ENCODE data around the gene KLF7. TPM values are rescaled to one million over a fixed set of nuclear protein-coding genes. Genes with fewer than 3 reads are reported as not detected.

KLF7 gene
- total and polyA plus RNA-seq, 9 donors = 9.5 to 68.1 (median 31.8) TPM

DNA sequence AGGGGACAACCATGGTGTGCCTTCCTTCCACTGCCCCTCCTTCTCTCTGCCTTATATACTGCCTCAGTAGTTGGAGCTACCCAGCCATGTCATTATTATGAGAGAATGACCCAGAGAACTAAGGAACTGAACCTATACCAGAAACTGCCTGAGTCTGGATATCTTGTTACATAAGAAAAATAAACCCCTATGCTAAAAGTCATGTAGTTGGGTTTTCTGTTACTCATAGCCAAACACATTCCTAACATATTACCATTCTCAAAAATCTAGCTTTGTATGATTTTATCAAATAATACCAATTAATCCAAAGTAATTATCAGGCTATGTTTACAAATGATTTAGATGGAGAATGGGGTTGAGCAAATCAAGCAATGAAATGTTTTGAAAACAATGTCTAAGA, 15.0 kb upstream of the KLF7 start:
- DNase-seq = no peak
- H3K9me3 ChIP-seq = no peaks in the 10 kb centered on the region
- no peaks in the 10 kb centered on the region for H3K27me3 ChIP-seq
- H3K4me3 ChIP-seq = no peak overlapping the region
- H3K4me1 ChIP-seq (ENCODE audit: insufficient read depth) = no peaks in the 10 kb centered on the region
- no peak overlapping the region for H3K27ac ChIP-seq
- no peaks in the 10 kb centered on the region for H3K36me3 ChIP-seq
- intact Hi-C loops (cut with DNase I) = no loop called here
- TF ChIP-seq POLR2A (IDR thresholded peaks at IDR 0.05) = no peak
- TF ChIP-seq, protein P1, sequence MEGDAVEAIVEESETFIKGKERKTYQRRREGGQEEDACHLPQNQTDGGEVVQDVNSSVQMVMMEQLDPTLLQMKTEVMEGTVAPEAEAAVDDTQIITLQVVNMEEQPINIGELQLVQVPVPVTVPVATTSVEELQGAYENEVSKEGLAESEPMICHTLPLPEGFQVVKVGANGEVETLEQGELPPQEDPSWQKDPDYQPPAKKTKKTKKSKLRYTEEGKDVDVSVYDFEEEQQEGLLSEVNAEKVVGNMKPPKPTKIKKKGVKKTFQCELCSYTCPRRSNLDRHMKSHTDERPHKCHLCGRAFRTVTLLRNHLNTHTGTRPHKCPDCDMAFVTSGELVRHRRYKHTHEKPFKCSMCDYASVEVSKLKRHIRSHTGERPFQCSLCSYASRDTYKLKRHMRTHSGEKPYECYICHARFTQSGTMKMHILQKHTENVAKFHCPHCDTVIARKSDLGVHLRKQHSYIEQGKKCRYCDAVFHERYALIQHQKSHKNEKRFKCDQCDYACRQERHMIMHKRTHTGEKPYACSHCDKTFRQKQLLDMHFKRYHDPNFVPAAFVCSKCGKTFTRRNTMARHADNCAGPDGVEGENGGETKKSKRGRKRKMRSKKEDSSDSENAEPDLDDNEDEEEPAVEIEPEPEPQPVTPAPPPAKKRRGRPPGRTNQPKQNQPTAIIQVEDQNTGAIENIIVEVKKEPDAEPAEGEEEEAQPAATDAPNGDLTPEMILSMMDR (IDR thresholded peaks at IDR 0.05) = no peak
- TF ChIP-seq EP300 (IDR thresholded peaks at IDR 0.05) = no peak

DNA sequence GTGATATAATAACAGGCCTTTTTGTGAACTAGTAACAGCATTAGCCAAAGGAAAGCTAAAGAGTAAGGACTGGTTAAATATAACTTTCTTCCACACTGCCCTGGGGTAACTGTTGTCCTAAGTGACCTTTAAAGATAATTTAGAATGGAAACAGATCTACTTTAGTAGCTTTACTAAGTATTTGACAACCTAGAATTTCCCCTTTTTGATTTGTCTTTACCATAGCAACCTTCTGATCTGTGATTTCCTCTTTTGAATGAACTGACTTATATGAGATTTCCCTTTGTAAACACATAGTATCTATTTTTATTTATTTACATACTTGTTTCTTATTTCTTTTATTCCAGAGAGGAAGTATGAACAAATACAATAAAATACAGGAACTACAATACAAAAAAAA, 10.5 kb upstream of the KLF7 start:
- no peak overlapping the region for H3K4me3 ChIP-seq
- TF ChIP-seq, protein P1 (IDR thresholded peaks at IDR 0.05) = no peak
- no peak for TF ChIP-seq POLR2A (IDR thresholded peaks at IDR 0.05)
- TF ChIP-seq EP300 (IDR thresholded peaks at IDR 0.05) = no peak
- H3K36me3 ChIP-seq = no peaks in the 10 kb centered on the region
- H3K4me1 ChIP-seq (ENCODE audit: insufficient read depth) = no peaks in the 10 kb centered on the region
- no peak for DNase-seq
- no peak overlapping the region for H3K27ac ChIP-seq
- intact Hi-C loops (cut with DNase I) = no loop called here
- no peaks in the 10 kb centered on the region for H3K9me3 ChIP-seq
- no peaks in the 10 kb centered on the region for H3K27me3 ChIP-seq

DNA sequence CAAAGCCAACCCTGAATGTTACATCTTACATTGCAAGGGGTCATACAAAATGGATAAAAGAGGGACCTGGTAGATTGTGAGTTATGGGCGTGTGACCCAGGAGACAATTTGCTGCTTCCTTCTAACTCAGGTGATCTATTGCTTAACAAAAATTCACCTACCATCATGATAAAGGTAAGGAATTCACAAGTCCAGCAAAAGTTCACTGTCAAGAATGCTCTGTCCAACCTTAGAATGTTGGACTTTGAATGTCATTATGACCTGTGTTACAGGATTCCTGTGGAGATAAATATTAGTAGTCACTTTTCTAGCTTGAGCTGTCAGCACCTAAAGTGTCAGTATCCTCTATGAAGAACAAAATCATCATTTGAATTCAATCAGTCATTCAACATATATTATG, 7.9 kb upstream of the KLF7 start:
- H3K4me3 ChIP-seq = no peak overlapping the region
- intact Hi-C loops (cut with DNase I) = no loop called here
- H3K4me1 ChIP-seq (ENCODE audit: insufficient read depth) = no peaks in the 10 kb centered on the region
- DNase-seq = no peak
- H3K27me3 ChIP-seq = no peaks in the 10 kb centered on the region
- H3K9me3 ChIP-seq = no peaks in the 10 kb centered on the region
- 92 to 97% (median 93%) methylated on average over 1 of the region's 1 CpG for WGBS, 3 donors
- TF ChIP-seq EP300 (IDR thresholded peaks at IDR 0.05) = no peak
- TF ChIP-seq, protein P1 (IDR thresholded peaks at IDR 0.05) = no peak
- no peak for TF ChIP-seq POLR2A (IDR thresholded peaks at IDR 0.05)
- no peak overlapping the region for H3K27ac ChIP-seq
- H3K36me3 ChIP-seq = no peaks in the 10 kb centered on the region

DNA sequence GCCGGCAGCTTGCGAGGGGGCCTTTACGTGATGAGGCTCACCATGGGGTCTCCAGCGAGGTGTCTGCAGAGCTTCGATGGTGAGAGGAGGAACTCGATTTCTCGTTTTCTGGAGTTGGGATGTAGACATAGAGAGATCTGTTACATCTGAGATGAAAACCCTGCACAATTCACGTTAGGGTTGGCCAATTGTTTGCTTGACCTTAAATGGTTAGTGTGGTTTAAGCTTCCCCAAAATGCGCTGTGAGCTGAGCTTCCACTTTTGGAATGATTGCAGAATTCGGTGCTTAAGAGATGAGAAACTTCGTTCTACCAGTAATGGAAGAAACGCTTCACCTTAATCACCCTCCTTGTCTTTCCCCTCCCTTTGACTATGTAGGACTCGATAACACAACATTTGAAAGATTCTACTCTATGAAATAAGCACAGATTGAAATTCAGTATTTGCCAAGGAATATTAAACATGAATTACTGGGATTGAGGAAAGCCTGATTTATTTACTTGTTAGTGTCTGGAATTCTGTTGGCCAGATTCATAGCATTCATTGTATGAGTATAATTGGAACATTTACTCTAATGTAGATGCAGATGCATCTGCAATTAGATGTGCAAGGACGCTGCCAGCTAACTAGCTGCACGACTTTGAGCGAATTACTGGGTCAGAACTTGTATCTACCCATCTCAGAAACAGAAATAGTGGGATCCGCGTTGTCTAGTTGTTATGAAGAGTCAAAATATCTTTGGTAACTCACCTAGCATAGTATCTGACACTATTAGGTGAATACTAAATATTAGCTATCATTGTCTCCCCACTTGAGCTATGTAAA, 1.6 kb upstream of the KLF7 start:
- intact Hi-C loops (cut with DNase I) = loop anchor here in 2 of 4 donors (5.0 to 10.0 kb wide), 4 partner anchors 35 to 183 kb away; no protein-coding TSS in a partner anchor
- TF ChIP-seq POLR2A (IDR thresholded peaks at IDR 0.05) (no peak), EP300 (IDR thresholded peaks at IDR 0.05) (no peak)
- TF ChIP-seq, protein P1 (IDR thresholded peaks at IDR 0.05) = no peak
- Histone ChIP-seq H3K36me3 (no peaks in the 10 kb centered on the region), H3K27ac (peak overlapping the region; percentile 100), H3K9me3 (no peaks in the 10 kb centered on the region), H3K4me1 (ENCODE audit: insufficient read depth) (peaks cover 2% of the 10 kb centered on the region), H3K27me3 (no peaks in the 10 kb centered on the region), H3K4me3 (peak overlapping the region; percentile 94)
- 28 to 29% (median 29%) methylated on average over 18 of the region's 18 CpGs for WGBS, 3 donors
- DNase-seq = peak in 1 of 5 donors; percentile 27
